Measurements from ENCODE around the gene P2RY6. TPM values are rescaled to one million over a fixed set of nuclear protein-coding genes. Genes with fewer than 3 reads are reported as not detected.

The P2RY6 gene
- total and polyA plus RNA-seq, 8 donors, result 0.24 to 4.1 (median 0.98) TPM; not detected in 1

DNA sequence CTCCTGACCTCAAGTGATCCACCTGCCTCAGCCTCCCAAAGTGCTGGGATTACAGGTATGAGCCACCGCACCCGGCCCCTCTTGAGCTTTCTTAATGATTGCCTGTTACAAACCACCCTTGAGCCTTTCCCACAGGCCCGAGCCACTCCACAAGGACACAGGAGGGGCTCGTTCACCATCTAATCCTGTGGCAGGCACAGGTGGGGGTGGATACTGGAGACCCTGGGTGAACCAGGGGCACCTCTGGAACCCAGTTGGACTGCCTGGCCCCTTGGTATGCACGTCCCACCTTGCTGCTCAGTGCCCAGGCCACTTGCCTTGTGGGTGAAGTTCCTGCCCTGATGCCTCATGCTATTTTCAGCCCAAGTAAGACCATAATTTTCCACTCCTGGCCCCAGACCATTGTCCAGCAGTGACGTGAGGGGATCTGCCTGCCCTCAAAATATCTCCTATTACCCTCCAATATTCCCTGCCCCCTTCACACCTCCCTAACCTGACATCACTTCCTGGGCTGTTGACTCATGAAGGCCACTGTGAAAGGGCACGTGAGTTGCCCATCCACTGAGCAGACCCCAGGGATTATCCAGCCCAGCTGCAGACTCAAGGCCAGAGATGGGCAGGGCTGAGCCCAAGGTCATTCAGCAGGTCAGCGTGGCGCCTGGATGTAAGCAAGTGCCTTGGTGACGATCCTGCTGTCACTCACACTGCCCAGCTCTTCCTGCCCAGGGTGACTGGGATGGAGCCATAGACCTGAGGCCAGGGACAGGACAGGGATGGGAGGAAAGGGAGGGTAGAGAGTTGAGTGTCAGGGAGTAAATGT lies 34.5 kb upstream of the P2RY6 start:
- intact Hi-C loops (cut with DNase I), result loop anchor here in 1 of 3 donors (5.0 kb wide), 1 partner anchor 50 kb away; no protein-coding TSS in a partner anchor

DNA sequence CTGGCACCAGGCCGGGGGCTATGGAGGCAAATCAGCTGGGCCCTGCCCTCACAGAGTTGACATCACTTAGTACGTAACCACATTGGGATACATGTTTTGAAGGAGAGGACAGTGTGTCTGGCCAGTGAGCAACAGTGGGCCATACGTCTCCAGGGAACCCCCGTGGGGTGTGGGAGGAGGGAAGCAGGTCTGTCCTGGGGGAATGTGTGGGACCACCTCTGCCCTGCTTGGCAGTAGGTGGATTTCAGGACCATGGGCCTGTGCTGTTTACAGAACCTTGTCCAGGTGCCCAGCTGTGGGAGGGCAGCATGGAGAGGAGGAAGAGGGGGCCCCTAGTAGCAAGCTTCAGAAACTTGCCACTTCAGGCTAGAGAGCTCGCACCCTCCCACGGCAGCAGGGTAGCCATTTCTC lies 33.0 kb upstream of the P2RY6 start:
- no peak for ATAC-seq
- intact Hi-C loops (cut with DNase I), result loop anchor here in 1 of 3 donors (5.0 kb wide), 1 partner anchor 52 kb away; no protein-coding TSS in a partner anchor
- WGBS, 2 donors, result 87 to 94% methylated on average over 6 of the region's 6 CpGs
- TF ChIP-seq, protein P1, sequence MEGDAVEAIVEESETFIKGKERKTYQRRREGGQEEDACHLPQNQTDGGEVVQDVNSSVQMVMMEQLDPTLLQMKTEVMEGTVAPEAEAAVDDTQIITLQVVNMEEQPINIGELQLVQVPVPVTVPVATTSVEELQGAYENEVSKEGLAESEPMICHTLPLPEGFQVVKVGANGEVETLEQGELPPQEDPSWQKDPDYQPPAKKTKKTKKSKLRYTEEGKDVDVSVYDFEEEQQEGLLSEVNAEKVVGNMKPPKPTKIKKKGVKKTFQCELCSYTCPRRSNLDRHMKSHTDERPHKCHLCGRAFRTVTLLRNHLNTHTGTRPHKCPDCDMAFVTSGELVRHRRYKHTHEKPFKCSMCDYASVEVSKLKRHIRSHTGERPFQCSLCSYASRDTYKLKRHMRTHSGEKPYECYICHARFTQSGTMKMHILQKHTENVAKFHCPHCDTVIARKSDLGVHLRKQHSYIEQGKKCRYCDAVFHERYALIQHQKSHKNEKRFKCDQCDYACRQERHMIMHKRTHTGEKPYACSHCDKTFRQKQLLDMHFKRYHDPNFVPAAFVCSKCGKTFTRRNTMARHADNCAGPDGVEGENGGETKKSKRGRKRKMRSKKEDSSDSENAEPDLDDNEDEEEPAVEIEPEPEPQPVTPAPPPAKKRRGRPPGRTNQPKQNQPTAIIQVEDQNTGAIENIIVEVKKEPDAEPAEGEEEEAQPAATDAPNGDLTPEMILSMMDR (IDR thresholded peaks at IDR 0.05), result no peak
- Histone ChIP-seq H3K4me3 (no peak overlapping the region), H3K27me3 (no peaks in the 10 kb centered on the region), H3K9me3 (no peaks in the 10 kb centered on the region), H3K4me1 (no peaks in the 10 kb centered on the region), H3K27ac (no peak overlapping the region), H3K36me3 (no peaks in the 10 kb centered on the region)
- peak in 1 of 6 donors; percentile 41 for DNase-seq
- FAIRE-seq, result no peak

More for the DNA sequence above, 34.5 kb upstream of the P2RY6 start:
- H3K27ac ChIP-seq, result no peak overlapping the region
- H3K27me3 ChIP-seq, result no peaks in the 10 kb centered on the region
- WGBS, 2 donors, result 64 to 72% methylated on average over 10 of the region's 10 CpGs
- no peaks in the 10 kb centered on the region for H3K9me3 ChIP-seq
- no peak for FAIRE-seq
- DNase-seq, result peak in 1 of 6 donors; percentile 47
- ATAC-seq, result no peak
- no peaks in the 10 kb centered on the region for H3K36me3 ChIP-seq
- H3K4me3 ChIP-seq, result no peak overlapping the region
- H3K4me1 ChIP-seq, result no peaks in the 10 kb centered on the region
- TF ChIP-seq, protein P1 (IDR thresholded peaks at IDR 0.05), result no peak

DNA sequence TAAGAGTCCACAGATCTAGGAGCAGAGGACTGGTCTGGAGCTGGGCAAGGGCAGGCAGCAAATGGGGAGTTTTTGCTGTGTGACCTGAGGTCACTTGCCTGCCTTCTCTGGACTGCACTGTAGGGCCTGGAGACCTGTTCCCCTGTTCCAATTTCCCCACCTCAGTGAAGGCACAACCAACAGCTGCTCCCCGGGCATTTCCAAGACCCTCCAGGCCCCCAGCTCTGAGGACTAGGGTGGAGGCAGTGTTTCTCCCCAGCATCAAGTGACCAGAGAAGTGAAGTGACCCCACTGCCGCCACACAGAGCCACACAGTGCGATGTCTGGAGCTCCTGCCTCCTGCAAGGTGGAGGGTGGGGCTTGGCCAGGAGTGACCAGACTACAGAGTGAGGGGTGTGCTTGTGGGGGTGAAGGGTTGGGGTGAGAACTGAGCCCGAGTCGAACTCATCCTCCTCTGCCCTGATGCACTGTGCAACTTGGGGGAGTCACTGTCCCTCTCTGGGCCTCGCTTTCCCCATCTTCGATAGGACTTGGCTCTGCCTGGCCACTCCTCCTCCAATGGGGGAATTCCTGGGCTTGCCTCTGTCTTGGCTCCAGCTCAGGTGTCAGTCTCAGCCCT lies 32.5 kb upstream of the P2RY6 start:
- DNase-seq (peak in 1 of 6 donors; percentile 38), ATAC-seq (peak in 2 of 4 donors; percentile 29 to 66), FAIRE-seq (no peak)
- intact Hi-C loops (cut with DNase I), result loop anchor here (5.0 to 10.0 kb wide), 3 partner anchors 52 to 415 kb away; no protein-coding TSS in a partner anchor
- H3K36me3 ChIP-seq, result no peaks in the 10 kb centered on the region
- no peaks in the 10 kb centered on the region for H3K27me3 ChIP-seq
- H3K27ac ChIP-seq, result no peak overlapping the region
- no peaks in the 10 kb centered on the region for H3K9me3 ChIP-seq
- no peaks in the 10 kb centered on the region for H3K4me1 ChIP-seq
- WGBS, 2 donors, result 72 to 73% methylated on average over 7 of the region's 7 CpGs
- TF ChIP-seq, protein P1 (IDR thresholded peaks at IDR 0.05), result no peak
- H3K4me3 ChIP-seq, result no peak overlapping the region

DNA sequence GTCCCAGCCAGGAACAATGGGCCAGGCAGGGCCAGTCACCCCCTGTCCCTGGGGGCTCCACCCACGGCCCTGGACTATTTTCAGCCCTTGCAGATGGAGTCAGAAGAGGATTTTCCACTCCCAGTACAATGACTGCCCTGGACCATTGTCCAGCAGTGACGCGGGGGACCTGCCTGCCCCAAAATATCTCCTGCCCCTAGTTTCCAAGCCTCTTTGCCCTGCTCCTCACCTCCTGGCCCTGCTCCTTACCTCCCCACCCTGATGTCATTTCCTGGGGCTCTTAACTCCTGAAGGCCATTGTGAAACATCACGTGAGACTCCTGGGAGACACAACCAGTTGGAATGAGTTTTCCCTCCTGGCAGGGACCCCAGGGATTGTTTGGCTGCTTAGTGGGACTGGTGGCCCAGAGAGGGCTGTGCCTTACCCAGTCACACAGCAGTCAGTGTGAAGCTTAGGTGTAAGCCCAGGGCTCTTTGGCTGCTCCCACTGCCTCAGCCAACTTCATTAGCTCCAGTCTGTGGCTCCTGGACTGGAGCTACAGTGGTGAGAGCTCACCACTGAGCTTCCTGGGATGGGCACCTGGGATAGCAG lies 31.9 kb upstream of the P2RY6 start:
- Histone ChIP-seq H3K27ac (no peak overlapping the region), H3K9me3 (no peaks in the 10 kb centered on the region), H3K36me3 (no peaks in the 10 kb centered on the region), H3K4me1 (no peaks in the 10 kb centered on the region), H3K27me3 (no peaks in the 10 kb centered on the region), H3K4me3 (no peak overlapping the region)
- no peak for FAIRE-seq
- TF ChIP-seq, protein P1 (IDR thresholded peaks at IDR 0.05), result no peak
- peak in 1 of 6 donors; percentile 53 for DNase-seq
- intact Hi-C loops (cut with DNase I), result loop anchor here (5.0 to 10.0 kb wide), 3 partner anchors 53 to 415 kb away; no protein-coding TSS in a partner anchor
- 53 to 55% methylated on average over 4 of the region's 4 CpGs for WGBS, 2 donors
- ATAC-seq, result peak in 1 of 4 donors; percentile 5

Data from pancreas (tissue), 10 donors.